ENCODE results near the gene SHCBP1L.

Gene SHCBP1L

GRCh38 chr1:182884872-182885271, 68.1 kb downstream of the SHCBP1L start:
- Mint-ChIP-seq H3K27ac (no peak overlapping the region), H3K4me1 (peaks cover 22% of the 10 kb centered on the region), H3K4me3 (no peak overlapping the region), H3K27me3 (no peaks in the 10 kb centered on the region), H3K9me3 (no peaks in the 10 kb centered on the region), H3K36me3 (peaks cover 44% of the 10 kb centered on the region)

GRCh38 chr1:182877842-182878241, 75.1 kb downstream of the SHCBP1L start:
- Mint-ChIP-seq H3K36me3 (peaks cover 46% of the 10 kb centered on the region), H3K9me3 (no peaks in the 10 kb centered on the region), H3K27ac (peak overlapping the region; percentile 41), H3K4me1 (peaks cover 27% of the 10 kb centered on the region), H3K4me3 (no peak overlapping the region), H3K27me3 (no peaks in the 10 kb centered on the region)

GRCh38 chr1:182877331-182877730, 75.6 kb downstream of the SHCBP1L start:
- H3K27me3 Mint-ChIP-seq = no peaks in the 10 kb centered on the region
- H3K27ac Mint-ChIP-seq = peak overlapping the region; percentile 21
- no peak overlapping the region for H3K4me3 Mint-ChIP-seq
- H3K9me3 Mint-ChIP-seq = no peaks in the 10 kb centered on the region
- H3K36me3 Mint-ChIP-seq = peaks cover 45% of the 10 kb centered on the region
- peaks cover 28% of the 10 kb centered on the region for H3K4me1 Mint-ChIP-seq

GRCh38 chr1:182875889-182876288, 77.1 kb downstream of the SHCBP1L start:
- H3K27me3 Mint-ChIP-seq = no peaks in the 10 kb centered on the region
- peak overlapping the region; percentile 72 for H3K27ac Mint-ChIP-seq
- no peak overlapping the region for H3K4me3 Mint-ChIP-seq
- H3K9me3 Mint-ChIP-seq = no peaks in the 10 kb centered on the region
- peaks cover 43% of the 10 kb centered on the region for H3K36me3 Mint-ChIP-seq
- H3K4me1 Mint-ChIP-seq = peaks cover 34% of the 10 kb centered on the region

- H3K27me3 Mint-ChIP-seq = no peaks in the 10 kb centered on the region
- H3K9me3 Mint-ChIP-seq = no peaks in the 10 kb centered on the region
- peaks cover 39% of the 10 kb centered on the region for H3K4me1 Mint-ChIP-seq
- no peak overlapping the region for H3K4me3 Mint-ChIP-seq
- peak overlapping the region; percentile 12 for H3K27ac Mint-ChIP-seq
- peaks cover 30% of the 10 kb centered on the region for H3K36me3 Mint-ChIP-seq
These were observed 80.1 kb downstream of the SHCBP1L start for GRCh38 chr1:182872881-182873280.

- peak overlapping the region; percentile 80 for H3K27ac Mint-ChIP-seq
- no peak overlapping the region for H3K4me3 Mint-ChIP-seq
- H3K4me1 Mint-ChIP-seq = peaks cover 51% of the 10 kb centered on the region
- peaks cover 32% of the 10 kb centered on the region for H3K36me3 Mint-ChIP-seq
- no peaks in the 10 kb centered on the region for H3K9me3 Mint-ChIP-seq
- H3K27me3 Mint-ChIP-seq = no peaks in the 10 kb centered on the region
These were observed 83.7 kb downstream of the SHCBP1L start for GRCh38 chr1:182869241-182869666.

GRCh38 chr1:182867861-182868260, 85.1 kb downstream of the SHCBP1L start:
- H3K36me3 Mint-ChIP-seq = peaks cover 28% of the 10 kb centered on the region
- peaks cover 40% of the 10 kb centered on the region for H3K4me1 Mint-ChIP-seq
- H3K9me3 Mint-ChIP-seq = no peaks in the 10 kb centered on the region
- H3K27ac Mint-ChIP-seq = peak overlapping the region; percentile 17
- no peaks in the 10 kb centered on the region for H3K27me3 Mint-ChIP-seq
- no peak overlapping the region for H3K4me3 Mint-ChIP-seq

- H3K9me3 Mint-ChIP-seq = no peaks in the 10 kb centered on the region
- no peak overlapping the region for H3K4me3 Mint-ChIP-seq
- H3K27ac Mint-ChIP-seq = no peak overlapping the region
- no peaks in the 10 kb centered on the region for H3K27me3 Mint-ChIP-seq
- peaks cover 46% of the 10 kb centered on the region for H3K4me1 Mint-ChIP-seq
- H3K36me3 Mint-ChIP-seq = peaks cover 34% of the 10 kb centered on the region
These were observed 89.0 kb downstream of the SHCBP1L start for GRCh38 chr1:182863940-182864339.

- Mint-ChIP-seq H3K4me3 (no peak overlapping the region), H3K27me3 (no peaks in the 10 kb centered on the region), H3K36me3 (peaks cover 41% of the 10 kb centered on the region), H3K27ac (peak overlapping the region; percentile 26), H3K9me3 (no peaks in the 10 kb centered on the region), H3K4me1 (peaks cover 46% of the 10 kb centered on the region)
These were observed 90.1 kb downstream of the SHCBP1L start for GRCh38 chr1:182862827-182863226.

GRCh38 chr1:182861994-182862393, 91.0 kb downstream of the SHCBP1L start:
- Mint-ChIP-seq H3K4me3 (peak overlapping the region; percentile 30), H3K4me1 (peaks cover 46% of the 10 kb centered on the region), H3K27me3 (no peaks in the 10 kb centered on the region), H3K9me3 (no peaks in the 10 kb centered on the region), H3K27ac (peak overlapping the region; percentile 78), H3K36me3 (peaks cover 44% of the 10 kb centered on the region)

GRCh38 chr1:182860658-182861057, 92.3 kb downstream of the SHCBP1L start:
- H3K4me1 Mint-ChIP-seq = peaks cover 34% of the 10 kb centered on the region
- no peaks in the 10 kb centered on the region for H3K27me3 Mint-ChIP-seq
- H3K9me3 Mint-ChIP-seq = no peaks in the 10 kb centered on the region
- peaks cover 36% of the 10 kb centered on the region for H3K36me3 Mint-ChIP-seq
- no peak overlapping the region for H3K27ac Mint-ChIP-seq
- no peak overlapping the region for H3K4me3 Mint-ChIP-seq

- no peaks in the 10 kb centered on the region for H3K27me3 Mint-ChIP-seq
- peaks cover 12% of the 10 kb centered on the region for H3K4me1 Mint-ChIP-seq
- no peaks in the 10 kb centered on the region for H3K9me3 Mint-ChIP-seq
- peak overlapping the region; percentile 35 for H3K27ac Mint-ChIP-seq
- H3K36me3 Mint-ChIP-seq = peaks cover 25% of the 10 kb centered on the region
- no peak overlapping the region for H3K4me3 Mint-ChIP-seq
These were observed 95.8 kb downstream of the SHCBP1L start for GRCh38 chr1:182857212-182857611.

- H3K4me1 Mint-ChIP-seq = peaks cover 2% of the 10 kb centered on the region
- no peaks in the 10 kb centered on the region for H3K9me3 Mint-ChIP-seq
- no peak overlapping the region for H3K27ac Mint-ChIP-seq
- H3K4me3 Mint-ChIP-seq = no peak overlapping the region
- H3K27me3 Mint-ChIP-seq = no peaks in the 10 kb centered on the region
- H3K36me3 Mint-ChIP-seq = peaks cover 23% of the 10 kb centered on the region
These were observed 97.1 kb downstream of the SHCBP1L start for GRCh38 chr1:182855911-182856310.

GRCh38 chr1:182851825-182852224, 101.1 kb downstream of the SHCBP1L start:
- no peak overlapping the region for H3K4me3 Mint-ChIP-seq
- no peaks in the 10 kb centered on the region for H3K9me3 Mint-ChIP-seq
- no peak overlapping the region for H3K27ac Mint-ChIP-seq
- peaks cover 20% of the 10 kb centered on the region for H3K36me3 Mint-ChIP-seq
- peaks cover 42% of the 10 kb centered on the region for H3K4me1 Mint-ChIP-seq
- no peaks in the 10 kb centered on the region for H3K27me3 Mint-ChIP-seq

GRCh38 chr1:182850319-182850718, 102.6 kb downstream of the SHCBP1L start:
- Mint-ChIP-seq H3K27me3 (no peaks in the 10 kb centered on the region), H3K36me3 (peaks cover 24% of the 10 kb centered on the region), H3K9me3 (no peaks in the 10 kb centered on the region), H3K4me3 (peak overlapping the region; percentile 33), H3K27ac (no peak overlapping the region), H3K4me1 (peaks cover 56% of the 10 kb centered on the region)

All from activated naive CD4-positive, alpha-beta T cell treated with anti-CD3 and anti-CD28 coated beads, Interleukin-2, amount 50 U/mL, for 24 hours (primary cell).